Esophagus squamous epithelium (tissue), 5 donors: Measurements from ENCODE around the gene ROR1. TPM values are rescaled to one million over a fixed set of nuclear protein-coding genes. Genes with fewer than 3 reads are reported as not detected.
A peak's percentile ranks its signal among the peaks of the same experiment; 100 is the strongest.

Experiments
- DNase-seq: peaks from one replicate; lab custom pipeline; 2025; lab: John Stamatoyannopoulos, UW
- H3K27ac ChIP-seq, 4 donors: fragments of 200-600 bp; sonication (generic); one replicate each; pipeline ENCODE4 v1.5.1; 2016 to 2019; ENCODE audit warnings: mild to moderate bottlenecking in 1 of 4
- H3K27me3 ChIP-seq, 4 donors: fragments of 200-600 bp; sonication (generic); 1 replicate in 3 of 4; 2 replicates in 1 of 4; pipeline versions ENCODE4 v1.5.1 to v1.6.0; 2017 to 2021; ENCODE audit warnings: antibody characterized with exemption in 1 of 4
- H3K36me3 ChIP-seq, 3 donors: fragments of 200-600 bp; sonication (generic); one replicate each; pipeline ENCODE4 v1.5.1; 2016 to 2019
- H3K4me1 ChIP-seq, 3 donors: fragments of 200-600 bp; sonication (generic); one replicate each; pipeline ENCODE4 v1.5.1; 2017 to 2019
- H3K4me3 ChIP-seq, 4 donors: fragments of 200-600 bp; sonication (generic); 1 replicate in 3 of 4; 2 replicates in 1 of 4; pipeline ENCODE4 v1.5.1; 2016 to 2019; ENCODE audit warnings: mild to moderate bottlenecking in 2 of 4, moderate library complexity in 1 of 4
- H3K9me3 ChIP-seq, 3 donors: fragments of 200-600 bp; sonication (generic); one replicate each; pipeline ENCODE4 v1.5.1; 2016 to 2019
- CTCF ChIP-seq, 6 experiments: fragments of 450-650 bp in 4 of 6; fragments of 200-600 bp in 2 of 6; sonication (generic) in 2 of 6; IDR thresholded peaks; one replicate each; pipeline ENCODE4 v1.5.1; 2016 to 2019; ENCODE audit warnings: antibody characterized with exemption in 6 of 6, mild to moderate bottlenecking in 4 of 6, moderate library complexity in 4 of 6
- POLR2A ChIP-seq, 4 donors: fragments of 450-650 bp; IDR thresholded peaks; one replicate each; pipeline ENCODE4 v1.6.1; 2017; ENCODE audit warnings: antibody characterized with exemption in 4 of 4, mild to moderate bottlenecking in 4 of 4, moderate library complexity in 3 of 4
- WGBS, 2 donors: methylation state at CpG; one replicate each; pipeline ENCODE4 v1.1.5; 2018; 5-methylcytosine and 5-hydroxymethylcytosine counted together
- intact Hi-C: fragments of 100-400 bp; cut with DNase I; formaldehyde crosslinking; loops from one replicate; pipeline ENCODE4 v1.15.0; 2022
- total RNA-seq, 4 donors: library from RNA; depleted of rRNA; stranded (reverse); fragments of >200 nt; gene quantifications; one replicate each; pipeline ENCODE4 v1.1.0, GENCODE V29; 2016
- donor health status: DM: yes; HTN: yes; CAD: no.

The ROR1 gene
- total RNA-seq, 4 donors from 2014 or later: 6.6 to 15.3 (median 9.4) TPM

- no peak for DNase-seq
- peaks cover 6 to 33% (median 18%) of the 10 kb centered on the region in 3 donors for H3K4me1 ChIP-seq
- H3K27ac ChIP-seq: no peak overlapping the region
- no peaks in the 10 kb centered on the region for H3K27me3 ChIP-seq
- WGBS, 2 donors: 50 to 55% methylated on average over 5 to 9 of the region's 9 CpGs
- TF ChIP-seq POLR2A (IDR thresholded peaks at IDR 0.05) (no peak), CTCF (IDR thresholded peaks at IDR 0.05) (peak in 2 of 6 experiments; percentile 30 to 50)
- no peaks in the 10 kb centered on the region for H3K36me3 ChIP-seq
- intact Hi-C loops: no loop called here
- H3K9me3 ChIP-seq: no peaks in the 10 kb centered on the region
- H3K4me3 ChIP-seq: no peak overlapping the region
Observed at GRCh38 chr1:63847308-63847910, 73.6 kb downstream of the ROR1 start.

- no peak for DNase-seq
- TF ChIP-seq POLR2A (IDR thresholded peaks at IDR 0.05): no peak
- no peak for TF ChIP-seq CTCF (IDR thresholded peaks at IDR 0.05)
- intact Hi-C loops: no loop called here
- no peak overlapping the region for H3K4me3 ChIP-seq
- H3K4me1 ChIP-seq: peaks cover 6 to 26% (median 13%) of the 10 kb centered on the region in 3 donors
- no peaks in the 10 kb centered on the region for H3K27me3 ChIP-seq
- H3K9me3 ChIP-seq: no peaks in the 10 kb centered on the region
- WGBS, 2 donors: 65 to 74% methylated on average over 4 of the region's 4 CpGs
- no peaks in the 10 kb centered on the region for H3K36me3 ChIP-seq
- H3K27ac ChIP-seq: no peak overlapping the region
Observed at GRCh38 chr1:63848733-63849132, 74.9 kb downstream of the ROR1 start.

GRCh38 chr1:63849149-63849548 is 75.3 kb downstream of the ROR1 start:
- intact Hi-C loops: no loop called here
- Histone ChIP-seq H3K9me3 (no peaks in the 10 kb centered on the region), H3K36me3 (no peaks in the 10 kb centered on the region), H3K4me3 (no peak overlapping the region), H3K27ac (no peak overlapping the region), H3K27me3 (no peaks in the 10 kb centered on the region), H3K4me1 (peaks cover 6 to 26% (median 13%) of the 10 kb centered on the region in 3 donors)
- no peak for DNase-seq
- TF ChIP-seq CTCF (IDR thresholded peaks at IDR 0.05) (no peak), POLR2A (IDR thresholded peaks at IDR 0.05) (no peak)
- WGBS, 2 donors: 39 to 48% methylated on average over 1 of the region's 1 CpG

- Histone ChIP-seq H3K4me1 (peaks cover 0 to 6% (median 0%) of the 10 kb centered on the region in 3 donors), H3K4me3 (no peak overlapping the region), H3K27me3 (no peaks in the 10 kb centered on the region), H3K27ac (no peak overlapping the region), H3K9me3 (no peaks in the 10 kb centered on the region), H3K36me3 (no peaks in the 10 kb centered on the region)
- DNase-seq: no peak
- 24 to 45% methylated on average over 3 of the region's 3 CpGs for WGBS, 2 donors
- TF ChIP-seq POLR2A (IDR thresholded peaks at IDR 0.05): no peak
- TF ChIP-seq CTCF (IDR thresholded peaks at IDR 0.05): no peak
- intact Hi-C loops: no loop called here
Observed at GRCh38 chr1:63854091-63854490, 80.3 kb downstream of the ROR1 start.

GRCh38 chr1:63855942-63856341 is 82.1 kb downstream of the ROR1 start:
- H3K9me3 ChIP-seq: no peaks in the 10 kb centered on the region
- TF ChIP-seq CTCF (IDR thresholded peaks at IDR 0.05) (no peak), POLR2A (IDR thresholded peaks at IDR 0.05) (no peak)
- peaks cover 0 to 19% (median 0%) of the 10 kb centered on the region in 3 donors for H3K4me1 ChIP-seq
- intact Hi-C loops: no loop called here
- H3K4me3 ChIP-seq: no peak overlapping the region
- DNase-seq: no peak
- WGBS, 2 donors: 85 to 100% methylated on average over 1 of the region's 1 CpG
- no peaks in the 10 kb centered on the region for H3K27me3 ChIP-seq
- no peaks in the 10 kb centered on the region for H3K36me3 ChIP-seq
- no peak overlapping the region for H3K27ac ChIP-seq
